GM10248 (cell line): Measurements from ENCODE around the gene PCED1B.

Source experiments
- CTCF ChIA-PET: fragments of 300-600 bp; sonication (Branson Sonifier 250); formaldehyde crosslinking; extraction: SDS; loops from one replicate; lab custom pipeline; 2021; ENCODE audit warnings: antibody characterized with exemption; lab: Yijun Ruan, JAX
- POLR2A ChIA-PET: fragments of 350-650 bp; sonication (Branson Sonifier 250); formaldehyde crosslinking; extraction: SDS; loops from one replicate; lab custom pipeline; 2020; ENCODE audit warnings: antibody characterized with exemption; lab: Yijun Ruan, JAX
- DNase-seq: peaks from one replicate; pipeline ENCODE4 v3.0.0; 2012; ENCODE audit errors: extremely low spot score
- CTCF ChIP-seq: IDR thresholded peaks from 2 replicates; pipeline ENCODE4 v1.5.1; 2012; ENCODE audit warnings: mild to moderate bottlenecking, low read depth; ENCODE audit errors: extremely low read depth, missing control alignments, control extremely low read depth

PCED1B gene

GRCh38 chr12:47097276-47097896 lies 18.0 kb downstream of the PCED1B start:
- no peak for DNase-seq
- POLR2A ChIA-PET: no interaction called here

GRCh38 chr12:47098099-47098498 lies 18.7 kb downstream of the PCED1B start:
- no peak for DNase-seq
- TF ChIP-seq CTCF: no peak
- CTCF ChIA-PET: no interaction called here
- POLR2A ChIA-PET: no interaction called here

More at GRCh38 chr12:47097276-47097896, 18.0 kb downstream of the PCED1B start:
- TF ChIP-seq CTCF: no peak
- CTCF ChIA-PET: no interaction called here

- no peak for TF ChIP-seq CTCF
- ChIA-PET CTCF (no interaction called here), POLR2A (no interaction called here)
- no peak for DNase-seq
These were observed 20.2 kb downstream of the PCED1B start for GRCh38 chr12:47099610-47100009.

GRCh38 chr12:47100160-47100559 lies 20.7 kb downstream of the PCED1B start:
- no peak for DNase-seq
- ChIA-PET CTCF (no interaction called here), POLR2A (no interaction called here)
- TF ChIP-seq CTCF: no peak

- DNase-seq: no peak
- ChIA-PET CTCF (no interaction called here), POLR2A (no interaction called here)
- no peak for TF ChIP-seq CTCF
These were observed 23.0 kb downstream of the PCED1B start for GRCh38 chr12:47102406-47102805.

- ChIA-PET POLR2A (no interaction called here), CTCF (no interaction called here)
- TF ChIP-seq CTCF: no peak
- no peak for DNase-seq
These were observed 23.6 kb downstream of the PCED1B start for GRCh38 chr12:47102845-47103651.
